Measurements from ENCODE around the gene SLC25A48.

Gene SLC25A48

GRCh38 chr5:135859641-135860040 is 25.2 kb downstream of the SLC25A48 start:
- DNase-seq, result no peak

DNA sequence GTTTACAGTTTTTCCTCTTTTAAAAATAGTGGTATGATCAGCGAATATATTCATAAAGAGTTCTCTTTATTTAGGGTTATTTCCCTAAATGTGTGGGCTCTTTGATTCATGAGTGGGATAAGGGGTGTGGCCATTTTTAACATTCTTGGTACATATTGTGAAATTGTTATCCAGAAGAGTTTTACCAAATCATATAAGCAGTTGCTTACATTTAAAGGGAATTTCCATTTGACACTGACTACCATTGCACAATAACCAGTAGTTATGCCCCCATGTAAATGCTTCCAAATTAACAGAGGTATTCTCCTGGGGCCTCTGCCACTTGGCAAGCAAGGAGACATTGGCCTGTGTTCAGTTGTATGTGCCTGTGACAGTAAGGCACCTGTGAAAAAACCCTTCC is 27.2 kb downstream of the SLC25A48 start:
- DNase-seq, result no peak

DNA sequence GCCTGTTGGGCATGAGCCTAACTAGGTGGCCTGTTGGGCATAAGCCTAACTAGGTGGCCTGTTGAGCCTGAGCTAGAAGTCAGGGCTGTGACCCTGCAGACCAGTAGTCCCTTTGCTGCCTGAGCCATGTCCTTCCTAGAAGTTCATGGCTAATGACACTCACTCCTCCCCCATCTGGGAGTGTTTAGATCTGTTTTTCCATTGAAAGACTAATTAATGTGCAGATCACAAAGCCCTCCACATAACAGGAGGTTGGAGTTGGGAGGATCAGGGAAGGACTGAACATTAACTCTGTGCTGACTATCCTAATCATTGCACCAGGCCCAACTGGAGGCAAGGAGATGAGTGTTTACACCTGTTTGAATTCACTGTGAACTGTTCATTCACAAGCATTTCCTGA is 27.6 kb downstream of the SLC25A48 start:
- DNase-seq, result no peak

DNA sequence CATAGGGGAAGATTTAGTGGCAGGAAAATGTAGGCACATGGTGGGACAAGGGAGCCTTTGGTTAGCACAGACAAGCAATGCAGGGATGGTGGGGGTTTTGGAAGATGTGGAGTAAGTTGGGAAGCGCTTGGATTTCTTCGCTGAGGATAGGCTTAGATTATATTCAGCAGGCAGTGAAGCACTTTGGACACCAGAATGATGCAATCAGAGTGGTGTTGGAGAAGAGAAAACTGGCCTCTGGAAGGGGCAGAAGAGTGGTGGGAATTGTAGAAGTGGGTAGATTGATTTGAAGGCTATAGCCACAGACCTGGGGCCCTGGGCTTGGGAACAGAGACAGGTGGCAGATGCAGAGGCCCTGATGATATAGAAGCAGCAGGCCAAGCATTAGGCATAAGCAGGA is 28.3 kb downstream of the SLC25A48 start:
- no peak for DNase-seq

- no peak for DNase-seq
These were observed 30.3 kb downstream of the SLC25A48 start for GRCh38 chr5:135864503-135865435.

GRCh38 chr5:135866016-135866415 is 31.6 kb downstream of the SLC25A48 start:
- DNase-seq, result no peak

DNA sequence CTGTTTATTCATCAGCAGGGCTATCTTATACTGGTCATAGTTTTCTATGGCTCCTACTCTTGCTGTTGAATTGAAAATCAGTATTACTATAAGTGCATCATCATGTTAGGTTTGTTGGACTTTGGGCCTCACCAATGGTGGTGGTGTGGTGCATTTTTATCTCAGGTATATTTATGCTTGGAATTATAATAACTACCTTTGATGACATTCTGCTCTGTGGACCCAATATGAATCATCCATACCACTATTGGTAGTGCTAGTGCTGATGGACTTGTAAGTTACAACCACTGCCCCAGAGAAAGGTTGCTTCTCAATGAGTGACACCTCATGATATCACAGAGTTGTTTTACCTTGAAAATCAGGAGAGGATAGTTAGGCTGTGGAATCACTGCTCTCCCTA is 33.1 kb downstream of the SLC25A48 start:
- DNase-seq, result no peak

GRCh38 chr5:135868681-135869080 is 34.2 kb downstream of the SLC25A48 start:
- DNase-seq, result no peak

DNA sequence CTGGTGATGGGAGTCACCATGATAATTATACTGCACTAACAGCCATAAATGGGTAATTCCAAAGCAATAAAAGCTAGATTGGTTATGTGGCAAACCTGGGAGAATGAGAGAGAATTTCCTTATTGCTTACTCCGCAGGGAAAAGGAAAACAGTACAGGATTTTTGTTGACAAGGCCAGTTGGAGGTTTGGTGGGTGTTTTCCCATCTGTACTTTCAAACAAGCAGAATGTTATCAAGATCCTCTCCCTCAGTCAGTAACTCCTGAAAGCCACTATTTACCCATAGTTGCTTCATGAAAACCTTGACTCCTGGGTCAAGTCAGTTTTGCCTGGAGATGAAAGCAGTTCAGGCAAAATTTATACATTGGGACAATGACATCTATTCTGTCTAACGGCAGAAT is 34.8 kb downstream of the SLC25A48 start:
- no peak for DNase-seq

DNA sequence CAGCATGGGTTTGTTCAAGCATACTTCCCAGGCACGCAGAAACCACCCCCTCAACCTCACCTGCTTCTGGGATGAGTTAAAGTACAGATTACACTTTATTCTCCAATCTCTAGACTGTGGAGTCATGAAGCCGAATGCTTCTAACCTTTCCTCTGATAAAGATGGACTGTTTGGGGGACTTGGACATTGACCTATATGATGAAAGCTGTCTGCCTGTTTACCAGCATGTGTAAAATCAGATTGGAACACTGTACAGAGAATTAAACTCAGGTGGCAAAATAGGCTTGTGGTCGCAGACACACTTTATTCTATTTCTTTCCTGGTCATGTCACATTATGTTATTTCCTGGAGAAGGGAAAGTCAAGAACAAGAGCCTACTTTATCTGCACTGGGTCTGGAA is 35.5 kb downstream of the SLC25A48 start:
- no peak for DNase-seq

DNA sequence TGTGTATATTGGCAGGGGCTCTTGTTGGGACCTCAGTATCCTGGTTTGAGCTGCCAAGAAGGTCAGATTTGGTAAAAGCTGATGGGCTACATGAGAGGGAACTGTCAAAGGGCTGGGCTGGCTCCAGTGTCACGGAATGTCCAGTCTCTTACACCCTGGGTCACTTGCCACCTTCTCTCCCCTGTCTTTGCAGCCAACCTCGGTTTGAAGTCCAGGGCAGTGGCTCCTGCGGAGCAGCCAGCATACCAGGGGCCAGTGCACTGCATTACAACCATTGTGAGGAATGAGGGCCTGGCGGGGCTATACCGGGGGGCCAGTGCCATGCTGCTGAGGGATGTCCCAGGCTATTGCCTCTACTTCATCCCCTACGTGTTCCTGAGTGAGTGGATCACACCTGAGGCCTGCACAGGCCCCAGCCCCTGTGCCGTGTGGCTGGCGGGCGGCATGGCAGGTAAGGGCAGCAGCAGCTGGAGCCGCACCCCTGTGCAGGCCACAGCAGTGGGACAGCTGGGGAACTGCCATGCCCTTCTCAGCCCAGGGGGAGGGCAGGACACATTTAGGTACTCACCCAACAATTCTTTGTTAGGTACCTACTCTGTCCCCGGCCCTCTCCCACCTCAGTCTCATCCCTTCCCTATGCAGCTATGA is 36.9 kb downstream of the SLC25A48 start:
- DNase-seq, result no peak

- no peak for DNase-seq
These were observed 39.4 kb downstream of the SLC25A48 start for GRCh38 chr5:135873831-135874230.

DNA sequence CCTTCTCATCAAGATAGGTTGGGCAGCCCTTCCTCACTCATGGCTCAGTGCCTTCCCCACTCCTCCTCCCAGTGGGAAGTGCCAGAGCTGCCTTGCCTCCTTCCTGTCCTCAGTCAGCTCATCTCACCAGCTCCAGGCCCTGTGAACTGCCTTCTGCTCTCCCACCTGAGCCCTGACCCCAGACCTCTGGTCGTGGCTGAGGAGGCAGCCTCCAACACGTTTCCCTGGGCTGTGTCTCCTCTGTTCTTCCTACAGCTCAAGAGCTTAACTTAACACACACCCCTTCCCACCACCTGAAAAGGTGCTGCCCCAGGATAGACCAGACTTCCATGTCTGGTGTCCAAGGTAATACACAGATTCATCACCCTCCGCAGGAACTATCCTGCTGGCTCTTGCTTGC is 40.0 kb downstream of the SLC25A48 start:
- no peak for DNase-seq

DNA sequence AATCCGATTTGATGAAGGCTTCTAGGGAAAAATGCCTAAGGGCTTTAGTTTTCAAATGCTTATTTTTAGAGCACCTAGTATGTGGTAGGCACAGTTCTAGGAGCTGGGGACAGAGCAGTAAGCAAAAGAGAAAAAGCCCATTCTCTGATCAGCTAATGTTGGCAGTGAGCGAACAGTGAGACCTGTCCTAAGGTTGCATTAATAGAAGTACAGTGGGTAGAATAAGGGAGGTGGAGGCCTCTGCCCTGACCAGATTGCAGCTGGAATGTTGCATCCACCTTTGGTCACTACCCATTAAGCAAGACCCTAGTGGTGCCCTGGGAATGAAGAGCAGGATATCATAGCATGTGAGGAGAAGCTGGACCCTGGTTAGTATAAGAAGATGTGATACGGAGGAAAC is 41.1 kb downstream of the SLC25A48 start:
- DNase-seq, result no peak

DNA sequence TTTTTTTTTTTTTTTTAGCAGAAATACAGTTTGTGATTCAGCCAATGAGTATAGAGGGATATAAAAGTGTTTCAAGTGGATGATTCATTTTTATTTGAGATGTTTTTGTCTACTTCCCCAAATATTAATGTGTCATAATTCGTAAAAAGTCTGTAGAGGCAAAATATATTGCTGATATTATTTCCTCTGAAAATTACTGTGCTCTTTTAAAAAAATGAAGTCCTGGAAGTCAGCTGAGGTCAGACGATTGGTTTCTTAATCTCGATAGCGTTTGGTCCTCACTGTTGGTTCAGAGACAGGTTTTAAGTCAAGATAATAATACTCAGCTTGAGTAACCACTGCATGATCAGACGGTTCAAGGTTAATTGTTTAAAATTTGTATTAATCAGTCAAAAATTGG is 41.7 kb downstream of the SLC25A48 start:
- DNase-seq, result no peak

DNA sequence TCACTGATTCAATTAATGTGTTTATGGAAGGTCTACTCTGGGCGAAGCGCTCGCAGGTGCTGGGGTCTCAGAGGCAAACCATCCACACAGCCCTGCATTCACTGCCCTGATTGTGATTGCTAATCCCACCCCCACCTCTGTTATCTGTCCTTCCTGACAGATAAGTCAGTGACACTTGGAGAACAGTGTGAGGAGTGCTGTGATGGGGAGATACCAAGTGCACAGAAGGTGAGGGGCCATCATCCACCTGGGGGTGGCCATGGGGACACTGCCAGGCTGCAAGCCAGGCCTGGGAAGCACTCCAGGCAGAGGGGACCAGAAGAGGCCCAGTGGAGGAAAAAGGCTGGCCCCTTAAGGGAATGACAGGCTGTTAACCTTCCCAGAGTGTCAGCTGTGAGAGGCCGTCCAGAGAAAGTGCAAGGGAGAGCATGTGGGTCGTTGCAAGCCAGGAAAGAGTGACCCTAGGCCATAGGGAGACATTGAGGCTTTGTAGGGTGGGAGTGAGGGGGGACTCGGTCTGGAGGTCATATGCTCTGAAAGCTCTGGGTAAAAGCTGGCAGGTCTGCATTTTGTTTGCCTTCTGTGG is 43.2 kb downstream of the SLC25A48 start:
- no peak for DNase-seq

GRCh38 chr5:135878156-135878620 is 43.7 kb downstream of the SLC25A48 start:
- DNase-seq, result no peak

DNA sequence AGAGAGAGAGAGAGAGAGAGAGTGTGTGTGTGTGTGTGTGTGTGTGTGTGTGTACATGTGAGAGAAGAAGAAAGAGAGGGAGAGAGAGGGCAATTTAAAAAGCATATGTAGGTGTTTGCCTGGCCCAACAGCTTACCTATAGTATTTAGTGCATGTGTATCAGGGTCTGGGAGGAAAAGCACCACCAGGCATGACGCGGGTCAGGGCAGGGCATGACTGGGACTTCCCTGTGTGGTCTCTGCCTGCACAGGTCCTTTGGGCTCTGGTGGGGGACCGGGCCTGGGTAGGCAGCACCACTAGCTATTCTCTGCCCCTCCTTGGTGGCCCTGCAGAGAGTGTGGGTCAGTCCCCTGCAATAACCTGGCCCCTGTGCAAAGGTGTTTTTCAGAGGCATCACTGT is 45.1 kb downstream of the SLC25A48 start:
- no peak for DNase-seq

DNA sequence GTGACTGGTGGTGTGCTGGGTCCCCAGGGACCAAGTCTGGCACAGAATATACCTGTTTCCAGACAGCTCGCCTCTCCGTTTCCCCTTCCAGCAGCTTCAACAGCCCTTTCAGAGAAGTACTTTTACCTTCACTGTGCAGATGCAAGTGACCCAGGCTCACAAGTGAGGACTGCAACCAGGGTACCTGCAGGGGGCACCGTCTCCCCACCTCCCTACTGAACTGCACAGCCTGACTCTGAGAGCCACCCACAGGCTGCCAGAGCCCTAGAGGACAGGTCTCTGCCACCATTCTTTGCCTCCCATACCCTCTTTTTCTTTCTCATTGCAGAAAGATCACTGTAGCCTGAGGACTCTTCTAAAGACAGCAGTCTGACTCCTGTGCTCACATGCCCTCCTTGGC is 45.8 kb downstream of the SLC25A48 start:
- no peak for DNase-seq

DNA sequence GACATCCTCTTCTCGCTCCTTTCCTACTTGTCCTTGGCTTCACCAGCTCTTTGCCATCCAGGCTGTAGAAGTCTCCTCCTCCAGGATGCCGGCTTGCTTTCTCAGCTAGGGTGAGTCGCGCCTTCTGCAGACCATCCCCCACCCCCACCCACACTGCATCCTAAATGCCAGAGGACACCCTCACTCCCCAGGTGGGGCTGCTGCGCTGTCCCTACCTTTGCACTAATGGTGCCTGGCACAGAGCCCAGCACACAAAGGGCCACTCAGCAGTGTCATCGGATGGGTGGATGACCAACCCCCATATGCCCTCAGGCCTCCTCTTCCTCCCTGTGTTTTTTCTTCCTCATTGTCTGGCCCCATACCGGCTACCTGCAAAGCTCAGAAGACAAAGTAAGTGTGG is 46.3 kb downstream of the SLC25A48 start:
- DNase-seq, result no peak

- DNase-seq, result no peak
These were observed 46.8 kb downstream of the SLC25A48 start for GRCh38 chr5:135881244-135881643.

- DNase-seq, result no peak
These were observed 47.4 kb downstream of the SLC25A48 start for GRCh38 chr5:135881819-135882218.

GRCh38 chr5:135883026-135883425 is 48.6 kb downstream of the SLC25A48 start:
- no peak for DNase-seq

DNA sequence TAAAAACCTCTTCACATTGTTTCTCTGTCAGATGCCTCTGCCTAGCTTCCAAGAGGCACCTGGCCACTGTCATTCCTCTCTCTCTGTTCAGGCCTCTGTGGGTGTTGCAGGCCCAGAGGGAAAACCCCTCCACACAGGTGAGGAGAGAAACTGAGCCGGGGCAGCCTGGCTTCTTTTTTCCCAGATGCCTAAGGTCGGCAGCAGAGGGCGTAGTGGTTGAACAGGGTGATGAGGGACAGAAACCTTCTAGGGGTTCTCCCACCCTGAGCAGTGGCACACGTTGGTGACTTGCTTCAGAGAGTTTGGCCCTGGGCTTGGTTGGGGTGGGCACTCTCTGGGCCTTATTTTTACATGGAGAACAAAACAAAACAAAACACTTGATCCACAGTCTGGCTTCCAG is 49.0 kb downstream of the SLC25A48 start:
- no peak for DNase-seq

All from NCI-H2029 treated with DMSO at 0.1 percent for 48 hours (cell line).